HG02610 (cell line): Measurements from ENCODE around the gene ERMP1.
"Not testable (repeated sequence)": the region's sequence is repeated elsewhere in the genome, so short reads cannot be mapped to it uniquely, and the experiment has no call there.

Source experiments
- ATAC-seq: cut with Tn5 transposase; IDR thresholded peaks from one replicate; pipeline ENCODE4 v1.9.1; 2021; ENCODE audit warnings: mild to moderate bottlenecking, moderate library complexity; ENCODE audit not compliant: unreplicated experiment

Gene ERMP1

DNA sequence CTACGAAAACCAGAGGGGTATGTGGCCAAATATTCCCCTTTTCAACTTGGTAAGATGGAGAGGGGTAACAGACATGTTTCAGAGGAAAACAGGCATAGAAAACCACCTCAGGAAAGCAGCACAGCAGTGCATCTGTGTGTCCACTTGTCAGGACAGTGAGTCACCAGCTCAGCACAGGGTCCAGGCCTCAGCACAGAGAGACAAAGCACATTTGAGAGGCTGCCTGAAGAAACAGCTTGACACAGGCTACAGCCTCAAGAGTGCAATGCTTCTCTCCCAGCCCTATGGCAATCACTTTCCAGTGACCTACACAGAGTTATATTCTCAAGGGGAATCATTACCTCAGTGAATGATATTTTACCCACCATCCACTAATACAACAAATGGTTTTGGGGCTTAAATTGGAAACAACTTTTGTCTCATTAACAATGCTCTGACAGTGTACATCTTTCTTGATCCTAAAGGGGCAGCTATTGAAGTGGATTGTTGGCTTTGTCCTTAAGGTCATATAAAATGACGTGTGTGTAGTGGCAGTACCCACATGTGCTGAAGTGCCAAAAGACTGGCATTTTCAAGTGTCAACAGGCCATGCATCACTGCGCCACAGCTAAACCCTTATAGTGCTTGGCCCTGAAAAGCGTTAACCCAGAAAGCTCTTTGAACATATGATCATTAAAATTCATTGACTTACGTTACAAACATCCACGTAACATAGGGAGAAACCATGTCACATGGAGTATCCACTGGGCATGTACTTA is 46.4 kb downstream of the ERMP1 start:
- no peak for ATAC-seq

DNA sequence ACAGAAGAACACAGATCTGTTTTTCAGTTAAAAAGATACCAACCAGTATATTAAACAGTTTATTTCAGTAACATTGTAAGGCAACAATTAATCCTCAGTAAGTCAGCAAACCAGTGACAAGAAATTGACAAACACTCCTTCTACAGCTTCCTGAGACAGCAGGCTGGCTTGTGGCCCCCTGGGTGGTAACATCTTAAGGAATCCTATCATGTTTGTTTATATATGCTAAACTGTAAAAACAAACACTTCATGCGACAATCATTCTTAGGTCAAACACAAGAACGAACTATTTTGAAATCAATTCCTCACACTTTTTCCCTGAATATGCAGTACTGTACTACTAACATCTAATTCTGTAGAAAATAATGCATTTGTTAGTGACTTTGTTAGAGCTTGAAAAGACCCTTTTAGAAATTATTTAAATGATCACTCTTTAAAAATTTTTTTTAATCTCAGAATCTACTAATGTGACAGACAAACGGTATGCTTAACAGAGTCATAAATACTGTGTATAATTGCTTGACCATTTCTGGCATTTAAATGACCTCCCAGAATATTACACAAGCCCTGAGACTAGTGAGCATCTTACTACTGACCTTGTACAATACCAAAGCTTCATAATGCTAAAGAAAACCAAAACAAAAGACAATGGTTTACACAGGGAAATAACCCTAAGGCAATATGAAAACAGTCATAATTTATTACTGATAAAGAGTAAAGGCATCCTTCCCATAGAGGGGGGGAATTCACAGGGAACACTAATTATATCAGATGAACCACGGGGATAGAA is 48.2 kb downstream of the ERMP1 start:
- ATAC-seq = no peak

DNA sequence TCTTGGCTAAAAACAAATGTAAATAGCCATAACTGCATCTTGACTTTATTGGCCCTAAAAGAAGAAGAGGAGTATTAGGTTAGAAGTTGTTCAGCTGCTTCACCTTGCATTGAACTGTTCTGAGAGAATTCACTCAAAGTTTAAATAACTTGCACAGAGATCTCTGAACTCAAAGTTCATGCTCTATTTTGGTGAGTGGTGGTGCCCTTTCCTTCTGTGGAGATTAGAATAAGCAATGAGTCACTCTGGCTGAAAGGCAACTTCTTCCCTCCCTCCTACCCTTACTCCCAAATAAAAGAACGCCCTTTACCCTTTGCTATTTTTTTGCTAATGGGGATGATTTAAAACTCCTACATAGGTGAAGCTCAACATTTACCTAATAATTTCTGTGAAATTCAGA is 48.9 kb downstream of the ERMP1 start:
- ATAC-seq = no peak

DNA sequence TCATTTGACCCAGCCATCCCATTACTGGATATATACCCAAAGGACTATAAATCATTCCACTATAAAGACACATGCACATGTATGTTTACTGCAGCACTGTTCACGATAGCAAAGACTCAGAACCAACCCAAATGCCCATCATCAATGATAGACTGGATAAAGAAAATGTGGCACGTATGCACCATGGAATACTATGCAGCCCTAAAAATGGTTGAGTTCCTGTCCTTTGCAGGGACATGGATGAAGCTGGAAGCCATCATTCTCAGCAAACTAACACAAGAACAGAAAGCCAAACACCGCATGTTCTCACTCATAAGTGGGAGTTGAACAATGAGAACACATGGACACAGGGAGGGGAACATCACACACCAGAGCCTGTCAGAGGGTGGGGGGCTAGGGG is 49.5 kb downstream of the ERMP1 start:
- not testable (repeated sequence) for ATAC-seq

DNA sequence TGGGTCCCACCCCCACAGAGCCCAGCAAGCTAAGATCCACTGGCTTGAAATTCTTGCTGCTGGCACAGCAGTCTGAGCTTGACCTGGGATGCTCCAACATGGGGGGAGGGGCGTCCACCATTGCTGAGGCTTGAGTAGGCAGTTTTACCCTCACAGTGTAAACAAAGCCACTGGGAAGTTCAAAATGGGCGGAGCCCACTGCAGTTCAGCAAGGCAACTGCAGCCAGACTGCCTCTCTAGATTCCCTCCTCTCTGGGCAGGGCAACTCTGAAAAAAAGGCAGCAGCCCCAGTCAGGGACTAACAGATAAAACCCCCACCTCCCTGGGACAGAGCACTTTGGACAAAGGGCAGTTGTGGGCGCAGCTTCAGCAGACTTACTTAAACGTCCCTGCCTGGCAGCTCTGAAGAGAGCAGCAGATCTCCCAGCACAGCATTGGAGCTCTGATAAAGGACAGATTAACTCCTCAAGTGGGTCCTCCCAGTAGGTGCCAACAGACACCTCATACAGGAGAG is 53.2 kb downstream of the ERMP1 start:
- not testable (repeated sequence) for ATAC-seq

DNA sequence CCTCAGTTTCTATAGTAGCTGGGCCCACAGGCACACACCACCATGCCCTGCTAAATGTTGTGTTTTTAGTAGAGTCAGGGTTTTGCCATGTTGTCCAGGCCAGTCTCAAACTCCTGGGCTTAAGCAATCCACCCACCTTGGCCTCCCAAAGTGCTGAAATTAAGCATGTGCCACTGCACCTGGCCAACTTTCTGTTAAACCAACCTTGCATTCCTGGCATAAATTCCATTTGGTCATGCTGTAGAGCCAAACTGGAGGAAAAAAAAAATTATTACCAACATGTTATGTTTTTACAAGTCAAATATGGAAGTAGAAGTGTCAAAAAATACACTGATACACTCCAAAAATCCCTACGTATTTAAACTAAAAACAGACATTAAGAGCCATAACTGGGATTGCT is 54.1 kb downstream of the ERMP1 start:
- no peak for ATAC-seq

DNA sequence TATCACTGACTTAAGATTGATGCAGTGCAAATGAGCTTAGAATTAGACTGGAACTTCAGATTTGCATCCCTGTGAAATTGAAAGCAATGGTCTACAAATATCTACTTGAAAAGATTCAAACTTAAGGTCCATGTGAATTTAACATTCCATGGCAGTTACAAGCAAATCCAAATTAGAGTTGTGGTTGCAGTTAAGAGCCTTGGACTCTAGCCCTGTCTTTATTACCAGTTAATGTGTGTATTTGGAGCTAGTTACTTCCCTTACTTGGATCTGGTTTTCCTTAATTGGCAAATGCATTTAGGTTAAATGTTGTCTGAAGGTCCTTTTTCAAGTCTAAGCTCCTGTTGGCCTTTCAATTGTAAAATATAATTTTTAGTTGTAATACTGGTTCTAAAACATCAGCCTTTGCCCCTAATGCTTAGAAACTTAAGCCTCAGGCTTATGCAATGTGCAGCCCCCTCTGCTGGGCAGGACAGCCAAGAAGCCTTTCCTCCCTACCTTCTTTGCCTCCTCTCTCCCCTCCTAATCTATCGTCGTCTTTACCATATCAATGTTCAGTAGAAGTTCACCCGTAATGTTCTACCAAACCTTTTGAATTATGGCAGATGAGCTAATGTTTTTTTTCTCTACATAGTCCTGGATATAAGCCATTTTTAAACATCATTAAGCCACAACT is 59.5 kb downstream of the ERMP1 start:
- no peak for ATAC-seq

DNA sequence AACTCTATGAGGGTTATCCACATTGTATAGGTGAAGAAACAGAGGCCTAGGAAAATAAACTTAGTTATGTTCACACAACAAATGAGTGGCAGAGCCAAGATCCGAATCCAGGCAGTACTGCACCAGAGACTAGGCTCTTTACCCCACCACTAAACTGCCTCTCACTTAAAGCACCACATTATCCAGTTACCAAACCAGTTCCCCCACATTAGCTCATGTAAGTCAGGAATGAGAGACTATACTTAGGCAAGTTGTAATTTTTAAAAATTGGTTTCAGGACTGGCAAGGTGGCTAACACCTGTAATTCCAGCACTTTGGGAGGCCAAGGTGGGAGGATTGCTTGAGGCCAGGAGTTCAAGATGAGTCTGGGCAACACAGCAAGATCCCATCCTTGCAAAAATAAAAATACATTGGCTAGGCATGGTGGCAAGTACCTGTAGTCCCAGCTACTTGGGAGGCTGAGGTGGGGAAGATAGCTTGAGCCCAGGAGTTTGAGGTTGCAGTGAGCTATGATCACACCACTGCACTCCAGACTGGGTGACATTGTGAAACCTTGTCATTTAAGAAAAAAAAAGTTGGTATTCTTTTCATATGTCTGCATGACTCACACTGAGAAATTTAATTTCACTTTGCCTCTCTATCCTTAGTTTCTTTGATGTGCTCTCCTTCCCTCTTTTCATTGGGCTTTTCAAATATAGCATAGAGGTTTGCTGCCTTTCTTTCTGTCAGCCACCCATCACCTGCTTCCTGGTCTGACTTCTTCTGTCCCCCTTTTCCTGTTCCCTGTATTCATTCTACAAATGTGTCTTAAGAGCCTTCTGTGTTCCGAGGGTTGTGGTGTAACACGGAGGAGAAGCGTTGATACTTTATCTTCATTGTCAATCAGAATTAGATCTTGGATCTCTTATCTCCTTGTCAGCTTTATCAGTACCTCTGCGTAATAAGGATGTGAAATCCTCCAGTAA is 64.7 kb downstream of the ERMP1 start:
- ATAC-seq = peak; percentile 78

DNA sequence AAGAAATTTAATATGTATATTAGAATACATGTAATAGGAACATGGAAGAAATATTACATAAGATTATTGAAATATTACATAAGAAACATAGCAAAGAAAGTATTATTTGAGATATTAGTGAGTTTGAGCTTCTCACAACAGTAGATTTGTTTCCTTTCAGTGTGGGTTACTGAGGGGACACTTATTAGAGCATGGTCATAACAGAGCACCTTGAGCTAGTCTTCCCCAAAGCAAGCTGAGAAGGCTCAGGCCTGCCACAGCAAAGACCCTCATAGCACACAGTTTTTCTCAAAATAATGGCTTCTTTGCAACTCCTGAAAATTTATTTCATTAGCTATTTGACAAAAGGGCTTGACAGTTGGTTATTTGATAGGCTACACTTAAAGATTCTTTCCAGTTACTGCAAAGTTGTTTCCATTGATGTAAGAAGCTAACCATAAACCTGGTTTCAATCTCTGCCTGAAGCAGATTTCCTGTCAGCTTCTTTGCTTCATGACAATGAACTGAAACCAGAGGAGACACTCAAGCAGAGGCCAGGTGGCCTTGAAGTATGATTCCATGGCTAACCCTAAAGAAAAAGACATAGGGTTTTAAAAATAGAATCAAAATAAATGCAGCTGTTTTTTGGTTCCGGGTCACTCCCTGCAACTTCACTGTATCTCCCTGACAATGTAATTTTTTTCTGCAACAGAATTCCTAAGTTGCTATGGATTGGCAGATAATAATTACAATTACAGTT is 68.6 kb downstream of the ERMP1 start:
- peak; percentile 69 for ATAC-seq

DNA sequence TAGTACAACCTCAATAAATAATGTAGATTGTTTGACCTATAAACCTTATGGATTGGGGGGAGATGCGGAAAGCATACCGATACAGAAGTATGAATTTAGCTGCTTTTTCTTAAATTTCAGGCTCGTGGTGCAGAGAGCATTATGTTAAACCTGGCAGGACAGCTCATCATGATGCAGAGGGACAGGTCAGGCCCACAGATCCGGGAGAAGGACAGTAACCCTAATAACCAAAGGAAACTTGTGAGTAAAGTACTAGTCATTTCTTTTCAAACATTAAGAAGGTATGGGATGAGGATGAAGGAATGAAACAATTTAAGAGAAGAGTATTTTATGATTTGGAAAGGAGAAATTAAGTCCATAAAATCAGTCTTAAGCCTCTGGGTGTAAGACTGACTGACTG is 70.5 kb downstream of the ERMP1 start:
- no peak for ATAC-seq

DNA sequence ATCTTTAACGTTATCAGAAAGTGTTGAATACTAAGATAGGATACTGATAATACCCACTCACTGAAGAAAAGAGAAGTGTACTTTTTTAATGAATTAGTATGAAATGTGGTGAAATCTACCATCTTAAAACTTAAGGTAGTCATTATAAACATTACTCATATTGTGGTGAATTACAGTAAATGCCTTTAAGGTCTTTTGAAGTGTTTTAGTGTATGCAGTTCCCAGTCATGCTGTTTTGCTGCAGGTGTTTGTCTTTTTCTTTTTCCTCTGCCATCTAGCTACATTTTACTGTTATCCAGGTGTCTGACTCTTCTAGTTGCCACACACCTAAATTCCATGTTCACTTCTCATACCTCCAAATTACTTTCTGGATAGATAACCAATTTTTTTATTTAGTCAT is 72.6 kb downstream of the ERMP1 start:
- ATAC-seq = no peak

DNA sequence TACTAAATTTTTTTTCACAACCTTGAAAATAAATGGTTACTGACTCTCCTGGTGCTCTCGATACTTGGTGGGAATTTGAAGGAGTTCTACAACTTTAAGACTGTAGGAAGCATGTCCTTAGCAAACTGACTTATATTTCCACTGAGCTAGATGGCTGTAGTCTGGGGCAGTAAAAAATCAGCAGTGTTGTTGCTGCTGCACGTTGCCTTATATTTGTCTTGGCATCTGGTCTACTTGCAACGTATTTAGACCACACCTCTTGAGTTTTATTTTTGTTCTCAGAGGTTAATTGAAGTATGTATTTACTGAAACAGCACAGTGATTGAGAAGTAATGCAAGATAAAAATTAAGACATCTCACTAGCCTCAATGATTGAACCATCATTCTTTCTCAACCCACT is 76.3 kb downstream of the ERMP1 start:
- ATAC-seq = no peak

DNA sequence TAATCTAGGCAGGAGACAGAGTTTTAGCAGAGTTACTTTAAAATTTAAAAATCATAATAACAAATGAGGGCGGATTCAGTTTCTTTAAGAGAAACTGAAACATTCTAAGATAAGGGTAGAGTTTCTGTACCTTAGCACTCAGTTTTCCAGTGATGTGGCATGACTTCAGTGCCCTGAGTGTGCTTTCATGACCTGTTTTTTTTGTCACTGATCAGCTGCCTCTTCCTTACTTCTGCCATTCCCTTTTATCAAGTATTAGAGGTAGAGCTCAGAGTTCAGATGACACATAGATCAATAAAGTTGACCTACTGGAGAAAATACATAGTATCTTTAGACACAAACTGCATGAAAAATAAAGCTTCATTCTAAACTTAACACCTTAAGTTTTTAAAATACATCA is 82.3 kb downstream of the ERMP1 start:
- no peak for ATAC-seq

DNA sequence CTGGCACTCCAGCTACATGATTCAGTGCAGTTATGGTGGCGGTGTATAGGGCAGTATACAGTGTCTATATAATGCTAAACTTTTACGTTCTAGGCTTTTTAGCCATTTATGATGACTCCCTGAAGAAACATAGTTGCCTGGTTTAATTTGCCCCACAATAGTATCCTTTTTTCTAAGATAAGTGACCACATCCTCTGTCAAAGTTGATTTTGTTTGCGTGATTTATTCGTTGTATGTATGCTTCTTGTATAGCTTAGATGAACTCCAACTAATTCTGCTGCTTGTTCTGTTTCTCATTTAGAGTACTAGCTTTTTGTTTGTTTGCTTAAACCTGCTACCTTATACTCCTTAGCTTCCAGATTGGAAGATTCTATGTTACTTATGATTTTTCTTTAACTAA is 83.6 kb downstream of the ERMP1 start:
- ATAC-seq = no peak

DNA sequence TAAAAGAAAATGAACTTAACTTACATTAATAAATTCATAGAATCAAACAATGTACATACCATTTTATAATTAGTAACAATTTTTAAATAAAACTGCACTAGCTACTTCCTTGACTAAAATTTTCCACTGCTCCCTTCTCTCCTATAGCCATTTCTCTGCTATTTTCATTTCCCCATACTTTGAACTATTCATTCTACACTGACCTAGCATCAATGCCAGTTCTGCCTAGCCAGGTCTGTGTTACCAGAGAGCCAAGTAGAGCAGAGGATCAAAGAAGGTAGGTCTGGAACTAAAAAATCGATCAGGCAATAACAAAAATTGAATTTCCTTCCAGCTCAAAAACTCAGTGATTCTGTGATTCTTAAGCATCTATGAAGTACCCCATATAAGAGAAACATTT is 84.5 kb downstream of the ERMP1 start:
- ATAC-seq = no peak

DNA sequence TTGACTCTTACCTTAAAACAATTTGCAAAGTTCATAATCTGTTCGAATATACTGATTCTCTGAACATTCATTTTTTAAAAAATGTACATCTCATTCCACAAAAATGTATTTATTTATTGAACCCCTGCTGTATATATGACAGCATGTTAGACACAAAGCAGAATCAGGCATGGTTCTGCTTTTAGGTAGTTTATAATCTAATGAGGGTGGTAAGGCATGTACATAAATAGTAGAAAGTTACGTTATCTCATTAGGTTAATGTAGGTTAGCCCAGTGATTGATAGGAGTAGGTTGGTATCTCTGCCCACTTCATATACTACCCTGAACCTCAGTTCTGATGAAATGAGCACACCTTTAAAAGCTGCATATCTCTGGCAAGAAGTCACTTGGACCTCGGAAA is 89.8 kb downstream of the ERMP1 start:
- no peak for ATAC-seq

DNA sequence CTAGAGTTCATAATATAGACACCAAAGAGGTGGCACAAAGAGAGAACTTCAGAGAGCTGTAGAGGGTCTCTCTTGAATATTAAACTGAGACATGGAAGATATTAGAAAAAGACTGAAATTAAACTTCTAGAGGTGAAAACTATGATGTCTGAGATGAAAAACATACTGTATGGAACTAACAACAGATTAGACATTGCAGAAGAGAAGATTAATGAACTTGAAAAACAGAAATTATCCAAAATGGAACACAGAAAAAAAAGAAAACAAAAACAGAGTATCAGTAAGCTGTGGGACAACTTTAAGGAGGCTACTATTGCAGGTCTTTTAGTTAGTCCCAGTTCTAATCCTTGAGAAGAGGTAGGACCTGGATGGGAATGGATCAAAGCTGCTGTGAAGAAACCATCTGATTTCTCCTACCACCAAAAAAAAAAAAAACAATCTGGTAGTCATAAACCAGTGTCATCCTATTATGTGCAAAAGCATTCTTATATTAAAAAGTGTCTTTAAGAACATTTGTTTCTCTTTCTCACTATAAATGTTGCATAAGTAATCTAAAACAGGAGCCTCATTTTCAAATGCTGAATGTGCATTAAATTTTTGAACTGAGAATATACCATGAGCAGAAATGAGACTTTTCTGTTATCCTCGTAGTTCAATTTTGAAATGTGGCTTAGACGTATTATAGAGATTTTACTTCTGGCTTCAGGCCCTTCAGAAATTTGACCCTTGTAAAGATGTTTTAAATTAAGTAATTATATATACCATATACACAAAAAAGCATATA is 96.2 kb downstream of the ERMP1 start:
- no peak for ATAC-seq

DNA sequence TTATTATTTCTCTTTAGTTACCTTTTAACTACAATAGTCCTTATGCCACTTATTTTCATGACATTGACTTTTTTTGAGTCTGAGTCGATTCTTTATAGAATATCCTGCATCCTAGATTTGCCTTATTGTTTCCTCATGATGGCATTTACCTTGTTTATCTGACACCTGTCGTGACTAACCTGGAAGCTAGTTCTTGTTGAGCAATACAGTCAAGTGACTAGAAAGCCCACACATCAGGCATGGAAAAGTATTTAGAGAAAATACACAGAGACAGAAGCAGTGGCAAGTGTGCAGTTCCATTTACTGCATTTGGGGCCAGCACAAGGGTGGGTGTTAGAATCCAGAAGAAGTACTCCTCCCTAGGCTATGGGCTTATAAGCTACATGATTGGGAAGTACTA is 97.8 kb downstream of the ERMP1 start:
- no peak for ATAC-seq
